GM13977 (cell line): ENCODE results near the gene RASGEF1C.

Experiments used
- DNase-seq: peaks from one replicate; pipeline ENCODE4 v3.0.0; 2012; ENCODE audit warnings: low spot score
- CTCF ChIP-seq: IDR thresholded peaks from 2 replicates; pipeline ENCODE4 v1.5.1; 2012; ENCODE audit warnings: mild to moderate bottlenecking, control low read depth; ENCODE audit not compliant: insufficient read depth; ENCODE audit errors: extremely low read depth, missing control alignments
- in situ Hi-C: fragments of 300-500 bp; cut with MboI; formaldehyde crosslinking; loops from one replicate; pipeline ENCODE4 v1.12.0; 2022; ENCODE audit warnings: low sequenced_read_pairs, low pct_unique_long_range_greater_than_20kb, mixed read lengths, inconsistent platforms; ENCODE audit not compliant: unreplicated experiment

The RASGEF1C gene

GRCh38 chr5:180107005-180107404 is 102.0 kb downstream of the RASGEF1C start:
- no peak for TF ChIP-seq CTCF
- in situ Hi-C loops, result no loop called here
- DNase-seq, result no peak

GRCh38 chr5:180105827-180106312 is 103.1 kb downstream of the RASGEF1C start:
- in situ Hi-C loops, result no loop called here
- DNase-seq, result no peak
- no peak for TF ChIP-seq CTCF

- DNase-seq, result no peak
- in situ Hi-C loops, result no loop called here
- no peak for TF ChIP-seq CTCF
These were observed 104.9 kb downstream of the RASGEF1C start for GRCh38 chr5:180104168-180104530.

- in situ Hi-C loops, result no loop called here
- no peak for TF ChIP-seq CTCF
- DNase-seq, result no peak
These were observed 105.4 kb downstream of the RASGEF1C start for GRCh38 chr5:180103487-180104167.

GRCh38 chr5:180102636-180103035 is 106.4 kb downstream of the RASGEF1C start:
- in situ Hi-C loops, result no loop called here
- no peak for TF ChIP-seq CTCF
- DNase-seq, result no peak

GRCh38 chr5:180101451-180102105 is 107.4 kb downstream of the RASGEF1C start:
- no peak for TF ChIP-seq CTCF
- no peak for DNase-seq
- in situ Hi-C loops, result no loop called here
